H1 (cell line): ENCODE data around the gene GAK. TPM values are rescaled to one million over a fixed set of nuclear protein-coding genes. Genes with fewer than 3 reads are reported as not detected.

Experiments
- CBX8 ChIP-seq: fragments of 300-800, 300-1000 bp; sonication (generic); IDR thresholded peaks from 2 replicates; pipeline ENCODE4 v1.7.1; 2016; ENCODE audit warnings: low read depth, low read length, borderline replicate concordance
- CHD7 ChIP-seq: fragments of 300-600 bp; sonication (generic); IDR thresholded peaks from 2 replicates; pipeline ENCODE4 v1.7.1; 2012; ENCODE audit warnings: low read length, moderate library complexity, mild to moderate bottlenecking, inconsistent platforms; ENCODE audit not compliant: insufficient replicate concordance
- GABPA ChIP-seq: IDR thresholded peaks from 2 replicates; pipeline ENCODE4 v1.6.1; 2011; ENCODE audit warnings: mild to moderate bottlenecking, low read length, moderate library complexity, borderline replicate concordance; ENCODE audit not compliant: insufficient read depth
- SUZ12 ChIP-seq: fragments of 200-600 bp; sonication (generic); IDR thresholded peaks from 2 replicates; pipeline ENCODE4 v1.6.1; 2012; ENCODE audit warnings: mild to moderate bottlenecking, inconsistent platforms, low read length, moderate library complexity, mixed read lengths
- polyA plus RNA-seq, 7 experiments: library from polyadenylated mRNA; depleted of rRNA in 3 of 7; stranded (reverse) in 5 of 7; unstranded in 2 of 7; fragments of >200 nt in 5 of 7; fragments of 200-250 nt in 2 of 7; gene quantifications; 1 replicate in 5 of 7; 2 replicates in 1 of 7; 4 replicates in 1 of 7; pipeline versions ENCODE4 v1.2.1 to v1.2.3, GENCODE V29; 2011 to 2013; ENCODE audit warnings: missing spikeins in 2 of 7, mixed read lengths in 2 of 7
- total RNA-seq: library from RNA; stranded (reverse); fragmentation: NEBNext Ultra II Directional; extraction: Animal tissue kit (Norgen Biotek cat#: 25700); gene quantifications from 2 replicates; pipeline ENCODE4 v1.2.1, GENCODE V29; 2021

Gene GAK
- total and polyA plus RNA-seq, 2 of the 8 experiments (the other 6 are each of a cell fraction or from before 2014, with no cell fraction given), result 31.5 to 70.8 TPM

- no peak for TF ChIP-seq GABPA
- TF ChIP-seq CHD7, result no peak
- TF ChIP-seq SUZ12, result no peak
- no peak for TF ChIP-seq CBX8
These were observed 108.8 kb downstream of the GAK start (continued) for GRCh38 chr4:823176-823760.
